GM12864 (cell line): ENCODE measurements around the gene RNF217.

Source experiments
- DNase-seq: peaks from one replicate; pipeline ENCODE4 v3.0.0-alpha.2; 2011; ENCODE audit warnings: low read depth
- H3K4me3 ChIP-seq: 2 replicates; pipeline ENCODE4 v1.5.1; 2011; ENCODE audit warnings: mild to moderate bottlenecking, low read depth, low read length, control low read depth
- TF ChIP-seq, protein P1 (sequence below): IDR thresholded peaks from 2 replicates; pipeline ENCODE4 v1.5.1; 2011; ENCODE audit warnings: low read depth, mild to moderate bottlenecking, moderate library complexity, low read length, control low read depth, inconsistent platforms; ENCODE audit errors: missing control alignments

Gene RNF217

DNA sequence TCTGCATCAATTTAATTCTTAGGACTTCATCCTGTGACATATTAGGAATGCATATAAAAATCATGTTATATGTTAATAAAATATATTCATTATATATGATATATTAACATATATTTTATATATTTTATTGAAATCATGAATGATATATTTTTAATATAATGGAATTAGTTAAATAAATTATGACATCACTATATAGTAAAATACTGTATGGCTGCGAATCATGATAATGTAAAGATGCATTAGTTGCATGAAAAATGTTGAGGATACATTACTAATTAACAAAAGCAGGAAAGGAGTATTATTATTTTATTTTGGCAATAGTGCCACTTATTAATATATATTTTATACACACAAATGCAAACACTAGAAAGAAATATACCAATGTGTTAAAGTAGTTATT, 8.4 kb upstream of the RNF217 start:
- no peak overlapping the region for H3K4me3 ChIP-seq
- no peak for DNase-seq
- TF ChIP-seq, protein P1, sequence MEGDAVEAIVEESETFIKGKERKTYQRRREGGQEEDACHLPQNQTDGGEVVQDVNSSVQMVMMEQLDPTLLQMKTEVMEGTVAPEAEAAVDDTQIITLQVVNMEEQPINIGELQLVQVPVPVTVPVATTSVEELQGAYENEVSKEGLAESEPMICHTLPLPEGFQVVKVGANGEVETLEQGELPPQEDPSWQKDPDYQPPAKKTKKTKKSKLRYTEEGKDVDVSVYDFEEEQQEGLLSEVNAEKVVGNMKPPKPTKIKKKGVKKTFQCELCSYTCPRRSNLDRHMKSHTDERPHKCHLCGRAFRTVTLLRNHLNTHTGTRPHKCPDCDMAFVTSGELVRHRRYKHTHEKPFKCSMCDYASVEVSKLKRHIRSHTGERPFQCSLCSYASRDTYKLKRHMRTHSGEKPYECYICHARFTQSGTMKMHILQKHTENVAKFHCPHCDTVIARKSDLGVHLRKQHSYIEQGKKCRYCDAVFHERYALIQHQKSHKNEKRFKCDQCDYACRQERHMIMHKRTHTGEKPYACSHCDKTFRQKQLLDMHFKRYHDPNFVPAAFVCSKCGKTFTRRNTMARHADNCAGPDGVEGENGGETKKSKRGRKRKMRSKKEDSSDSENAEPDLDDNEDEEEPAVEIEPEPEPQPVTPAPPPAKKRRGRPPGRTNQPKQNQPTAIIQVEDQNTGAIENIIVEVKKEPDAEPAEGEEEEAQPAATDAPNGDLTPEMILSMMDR: no peak

DNA sequence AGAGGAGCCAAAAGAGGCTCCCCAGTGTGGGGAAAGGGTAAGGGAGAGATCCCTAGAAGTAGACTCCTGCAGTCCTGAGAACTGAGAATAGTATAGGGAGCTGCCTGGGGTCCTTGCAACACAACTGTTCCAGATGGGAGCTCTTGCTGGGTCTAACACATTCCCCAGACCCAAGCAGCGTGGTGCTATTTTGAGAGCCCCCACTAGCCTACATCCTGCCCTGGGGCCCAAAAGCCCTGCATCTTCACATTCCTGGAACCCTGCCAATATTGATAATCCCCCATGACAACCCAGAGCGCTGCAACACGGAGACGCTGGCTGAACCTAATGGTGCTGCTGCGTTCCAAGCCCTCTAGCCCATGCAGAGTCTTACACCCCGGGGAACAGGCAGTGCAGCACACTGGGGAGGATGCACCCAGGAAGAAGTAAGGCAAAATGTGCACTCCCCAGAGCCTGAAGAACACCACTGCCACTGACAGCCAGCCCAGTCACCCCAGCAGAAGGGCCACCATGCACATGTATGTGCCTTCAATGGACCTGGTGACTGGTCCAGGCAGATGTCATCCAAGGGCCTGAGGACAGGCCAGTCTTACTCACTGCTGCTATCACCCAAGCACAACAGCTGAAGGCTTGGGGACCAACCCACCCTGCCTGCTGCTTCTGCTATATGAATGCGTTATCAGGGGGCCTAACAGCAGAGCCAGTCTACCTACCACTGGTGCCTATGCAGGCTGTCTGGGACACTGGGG, 7.0 kb upstream of the RNF217 start:
- no peak overlapping the region for H3K4me3 ChIP-seq
- no peak for DNase-seq
- TF ChIP-seq, protein P1: no peak

DNA sequence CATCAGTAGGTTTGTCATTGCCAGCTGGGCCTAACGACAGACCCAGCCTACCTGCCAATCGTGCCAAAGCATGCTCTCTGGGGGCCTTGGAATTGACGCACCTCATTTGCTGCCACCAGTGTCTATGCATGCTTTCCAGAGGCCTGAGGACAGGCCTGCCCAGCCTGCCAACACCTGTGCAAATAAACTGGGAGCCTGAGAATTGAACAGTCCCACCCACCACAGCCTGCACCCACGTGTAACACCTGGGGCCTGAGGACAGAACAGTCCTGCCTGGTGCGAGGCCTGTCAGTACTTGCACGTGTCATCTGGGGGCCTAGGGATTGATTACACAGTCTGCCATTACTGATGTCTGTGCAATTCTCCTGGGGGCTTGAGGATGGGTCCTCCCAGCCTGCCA, 6.2 kb upstream of the RNF217 start:
- no peak overlapping the region for H3K4me3 ChIP-seq
- no peak for DNase-seq
- TF ChIP-seq, protein P1: no peak

DNA sequence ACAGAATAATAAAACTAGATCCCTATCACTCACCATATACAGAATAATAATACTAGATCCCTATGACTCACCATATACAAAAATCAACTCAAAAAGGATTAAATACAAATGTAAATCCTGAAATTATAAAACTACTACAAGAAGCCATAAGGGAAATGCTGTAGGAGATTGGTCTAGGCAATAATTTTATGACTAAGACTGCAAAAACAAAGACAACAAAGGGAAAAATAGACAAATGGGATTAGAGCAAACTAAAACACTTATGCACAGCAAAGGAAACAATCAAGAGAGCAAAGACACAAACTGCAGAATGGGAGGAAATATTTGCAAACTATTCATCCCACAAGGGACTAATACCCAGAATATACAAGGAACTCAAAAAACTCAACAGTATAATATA, 4.1 kb upstream of the RNF217 start:
- DNase-seq: no peak
- no peak overlapping the region for H3K4me3 ChIP-seq
- TF ChIP-seq, protein P1: no peak

DNA sequence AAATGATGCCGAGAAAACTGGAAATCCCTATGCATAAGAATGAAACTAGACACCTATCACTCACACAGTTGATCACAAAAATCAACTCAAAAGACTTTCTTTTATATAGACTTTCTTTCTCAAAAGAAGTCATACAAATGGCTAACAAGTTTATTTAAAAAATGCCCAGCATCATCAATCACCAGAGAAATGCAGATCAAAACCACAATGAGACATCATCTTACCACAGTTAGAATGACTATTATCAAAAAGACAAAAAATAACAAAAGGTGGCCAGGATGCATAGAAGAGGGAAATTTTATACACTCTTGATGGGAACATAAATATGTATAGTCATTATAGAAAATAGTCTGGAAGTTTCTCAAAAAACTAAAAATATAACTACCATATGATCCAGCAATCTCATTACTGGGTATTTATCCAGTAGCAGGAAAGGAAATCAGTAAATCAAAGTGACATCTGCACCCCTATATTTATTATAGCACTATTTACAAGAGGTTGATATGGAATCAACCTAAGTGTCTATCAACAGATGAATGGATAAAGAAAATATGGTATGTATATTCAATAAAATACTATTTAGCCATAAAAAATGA, 3.4 kb upstream of the RNF217 start:
- no peak overlapping the region for H3K4me3 ChIP-seq
- TF ChIP-seq, protein P1: no peak
- DNase-seq: no peak

DNA sequence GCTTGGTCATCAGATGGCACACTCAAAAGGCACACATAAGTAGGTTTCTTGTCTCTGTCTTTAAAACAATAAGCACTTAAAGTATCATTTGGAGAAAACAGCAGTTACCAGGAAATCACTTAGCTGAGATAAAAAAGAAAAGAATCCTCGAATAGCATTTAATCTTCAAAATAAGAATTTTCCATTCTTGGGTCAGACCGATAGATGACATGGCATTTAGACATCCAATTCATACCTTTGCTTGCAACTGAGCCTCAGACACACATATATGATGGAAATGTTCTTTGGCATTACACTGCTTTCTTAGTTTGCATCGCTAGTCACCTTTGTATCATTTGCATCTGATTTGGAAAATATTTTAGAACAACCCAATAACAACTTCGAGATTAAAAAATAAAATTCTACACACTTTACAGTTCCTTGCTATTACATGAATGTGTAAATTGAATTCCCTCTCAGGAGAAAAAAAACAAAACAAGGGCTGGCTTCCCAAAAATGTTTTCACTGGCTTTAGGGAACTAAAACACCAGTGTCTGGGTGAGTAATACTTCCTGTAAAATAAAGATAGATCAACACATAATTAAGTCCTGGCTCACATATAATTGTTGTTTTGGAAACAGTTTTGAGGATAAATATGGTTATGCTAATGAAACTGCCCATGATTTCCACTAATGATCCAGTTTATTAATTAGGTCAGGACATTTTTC, 1.3 kb upstream of the RNF217 start:
- H3K4me3 ChIP-seq: no peak overlapping the region
- DNase-seq: no peak

More for the DNA sequence above, 1.3 kb upstream of the RNF217 start:
- TF ChIP-seq, protein P1: no peak
